WI38 (cell line): ENCODE results near the gene USP11.

Experiments used
- H3K4me3 ChIP-seq: 2 replicates; pipeline ENCODE4 v1.5.1; 2011; ENCODE audit warnings: low read depth, mild to moderate bottlenecking, control low read depth, low read length
- TF ChIP-seq, protein P1 (sequence below): IDR thresholded peaks from 2 replicates; pipeline ENCODE4 v1.5.1; 2012; ENCODE audit warnings: low read depth, mild to moderate bottlenecking, control low read depth, low read length

USP11 gene

GRCh38 chrX:47241201-47242011 is 8.6 kb downstream of the USP11 start:
- TF ChIP-seq, protein P1, sequence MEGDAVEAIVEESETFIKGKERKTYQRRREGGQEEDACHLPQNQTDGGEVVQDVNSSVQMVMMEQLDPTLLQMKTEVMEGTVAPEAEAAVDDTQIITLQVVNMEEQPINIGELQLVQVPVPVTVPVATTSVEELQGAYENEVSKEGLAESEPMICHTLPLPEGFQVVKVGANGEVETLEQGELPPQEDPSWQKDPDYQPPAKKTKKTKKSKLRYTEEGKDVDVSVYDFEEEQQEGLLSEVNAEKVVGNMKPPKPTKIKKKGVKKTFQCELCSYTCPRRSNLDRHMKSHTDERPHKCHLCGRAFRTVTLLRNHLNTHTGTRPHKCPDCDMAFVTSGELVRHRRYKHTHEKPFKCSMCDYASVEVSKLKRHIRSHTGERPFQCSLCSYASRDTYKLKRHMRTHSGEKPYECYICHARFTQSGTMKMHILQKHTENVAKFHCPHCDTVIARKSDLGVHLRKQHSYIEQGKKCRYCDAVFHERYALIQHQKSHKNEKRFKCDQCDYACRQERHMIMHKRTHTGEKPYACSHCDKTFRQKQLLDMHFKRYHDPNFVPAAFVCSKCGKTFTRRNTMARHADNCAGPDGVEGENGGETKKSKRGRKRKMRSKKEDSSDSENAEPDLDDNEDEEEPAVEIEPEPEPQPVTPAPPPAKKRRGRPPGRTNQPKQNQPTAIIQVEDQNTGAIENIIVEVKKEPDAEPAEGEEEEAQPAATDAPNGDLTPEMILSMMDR: no peak
- H3K4me3 ChIP-seq: no peak overlapping the region

GRCh38 chrX:47242321-47242720 is 9.5 kb downstream of the USP11 start:
- TF ChIP-seq, protein P1: no peak
- no peak overlapping the region for H3K4me3 ChIP-seq

- TF ChIP-seq, protein P1: no peak
- no peak overlapping the region for H3K4me3 ChIP-seq
These were observed 10.5 kb downstream of the USP11 start for GRCh38 chrX:47243351-47243750.

DNA sequence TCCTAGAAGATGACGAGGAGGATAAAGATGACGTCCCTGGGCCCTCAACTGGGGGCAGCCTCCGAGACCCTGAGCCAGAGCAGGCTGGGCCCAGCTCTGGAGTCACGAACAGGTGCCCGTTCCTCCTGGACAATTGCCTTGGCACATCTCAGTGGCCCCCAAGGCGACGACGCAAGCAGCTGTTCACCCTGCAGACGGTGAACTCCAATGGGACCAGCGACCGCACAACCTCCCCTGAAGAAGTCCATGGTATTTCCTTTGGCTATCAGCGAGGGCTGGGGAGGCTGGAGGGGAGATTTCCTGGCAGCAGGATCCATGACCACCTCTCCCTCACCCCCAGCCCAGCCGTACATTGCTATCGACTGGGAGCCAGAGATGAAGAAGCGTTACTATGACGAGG is 11.9 kb downstream of the USP11 start:
- TF ChIP-seq, protein P1: no peak
- no peak overlapping the region for H3K4me3 ChIP-seq

- no peak overlapping the region for H3K4me3 ChIP-seq
- TF ChIP-seq, protein P1: no peak
These were observed 12.3 kb downstream of the USP11 start for GRCh38 chrX:47245156-47245555.

DNA sequence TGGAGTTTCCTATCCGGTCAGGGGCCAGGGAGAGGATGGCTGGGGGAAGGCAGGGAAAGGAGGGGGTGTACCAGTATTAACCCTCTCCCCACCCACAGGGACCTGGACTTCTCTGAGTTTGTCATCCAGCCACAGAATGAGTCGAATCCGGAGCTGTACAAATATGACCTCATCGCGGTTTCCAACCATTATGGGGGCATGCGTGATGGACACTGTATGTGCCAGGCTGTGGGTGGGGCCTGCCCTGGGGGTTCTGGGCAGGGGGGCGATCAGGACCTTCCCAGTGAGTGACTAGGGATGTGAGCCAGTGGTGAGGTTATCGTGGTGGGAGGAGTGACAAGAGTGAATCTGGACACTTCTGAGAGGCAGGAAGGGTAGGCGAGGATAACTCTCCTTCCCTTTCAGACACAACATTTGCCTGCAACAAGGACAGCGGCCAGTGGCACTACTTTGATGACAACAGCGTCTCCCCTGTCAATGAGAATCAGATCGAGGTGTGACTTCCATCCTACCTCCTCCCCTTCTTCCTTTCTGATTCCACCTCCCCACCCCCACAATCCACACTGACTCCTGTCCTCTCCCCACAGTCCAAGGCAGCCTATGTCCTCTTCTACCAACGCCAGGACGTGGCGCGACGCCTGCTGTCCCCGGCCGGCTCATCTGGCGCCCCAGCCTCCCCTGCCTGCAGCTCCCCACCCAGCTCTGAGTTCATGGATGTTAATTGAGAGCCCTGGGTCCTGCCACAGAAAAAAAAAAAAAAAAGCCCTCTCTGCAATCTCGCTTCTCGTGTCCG is 14.6 kb downstream of the USP11 start:
- TF ChIP-seq, protein P1: no peak
- H3K4me3 ChIP-seq: no peak overlapping the region

DNA sequence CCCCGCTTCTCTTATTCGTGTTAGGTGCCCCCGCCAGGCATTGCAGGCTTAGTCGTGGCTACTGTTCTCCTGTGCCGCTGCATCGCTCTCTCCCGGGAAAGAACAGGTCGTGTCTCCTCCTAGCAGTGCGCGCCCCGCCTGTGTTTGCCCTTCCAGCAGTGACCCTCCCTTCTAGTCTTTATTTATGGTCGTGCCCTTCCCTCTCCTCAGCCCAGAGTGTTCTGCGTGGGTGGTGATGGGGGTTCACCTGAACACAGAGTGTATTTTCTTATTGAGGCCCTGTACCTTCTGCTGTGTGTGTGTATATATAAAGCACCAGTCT is 15.2 kb downstream of the USP11 start:
- TF ChIP-seq, protein P1: no peak
- H3K4me3 ChIP-seq: no peak overlapping the region
